BJ (cell line): ENCODE measurements around the gene CHST4. TPM values are rescaled to one million over a fixed set of nuclear protein-coding genes. Genes with fewer than 3 reads are reported as not detected.
A peak's percentile ranks its signal among the peaks of the same experiment; 100 is the strongest.

Experiments
- CTCF ChIA-PET: fragments of 350-600 bp; formaldehyde crosslinking; extraction: SDS; loops from one replicate; lab custom pipeline; 2021; ENCODE audit warnings: antibody characterized with exemption, inconsistent platforms; lab: Yijun Ruan, JAX
- POLR2A ChIA-PET: fragments of 300-600 bp; sonication (Branson Sonifier 250); formaldehyde crosslinking; extraction: SDS; loops from one replicate; lab custom pipeline; 2021; ENCODE audit warnings: antibody characterized with exemption; lab: Charles Lee
- DNase-seq: peaks from one replicate; pipeline ENCODE4 v3.0.0-alpha.2; 2011; ENCODE audit warnings: low read depth
- H3K27me3 ChIP-seq: 2 replicates; pipeline ENCODE4 v1.6.0; 2011; ENCODE audit warnings: low read length; ENCODE audit not compliant: control insufficient read depth, insufficient read depth
- H3K36me3 ChIP-seq: 2 replicates; pipeline ENCODE4 v1.5.1; 2011; ENCODE audit warnings: low read length; ENCODE audit not compliant: control insufficient read depth, insufficient read depth
- H3K4me3 ChIP-seq: 2 replicates; pipeline ENCODE4 v1.5.1; 2011; ENCODE audit warnings: low read depth, mild to moderate bottlenecking, control low read depth, low read length
- CTCF ChIP-seq: IDR thresholded peaks from 2 replicates; pipeline ENCODE4 v1.5.1; 2011; ENCODE audit warnings: low read depth, mild to moderate bottlenecking, control low read depth, inconsistent platforms, low read length, moderate library complexity; ENCODE audit not compliant: insufficient read depth
- polyA plus RNA-seq: library from polyadenylated mRNA; depleted of rRNA; stranded (reverse); fragments of >200 nt; gene quantifications from 2 replicates; pipeline ENCODE4 v1.2.3, GENCODE V29; 2011

Gene CHST4
- polyA plus RNA-seq, 1 experiment, result not detected

- POLR2A ChIA-PET, result interaction anchor here (0.5 to 1.4 kb wide), 3 partner anchors 10 to 81 kb away, joined by 4 to 15 read pairs (median 5); no protein-coding TSS in a partner anchor
- H3K27me3 ChIP-seq, result no peaks in the 10 kb centered on the region
- H3K4me3 ChIP-seq, result peak overlapping the region; percentile 89
- TF ChIP-seq CTCF, result no peak
- DNase-seq, result peak; percentile 51
- CTCF ChIA-PET, result interaction anchor here (0.7 to 1.3 kb wide), 7 partner anchors 9 to 73 kb away, joined by 3 to 6 read pairs (median 3); partner anchors contain the start of gene ZNF23
- H3K36me3 ChIP-seq, result no peaks in the 10 kb centered on the region; the same call in 1 of the 2 replicates
Measured at GRCh38 chr16:71484006-71484893, 42.0 kb upstream of the CHST4 start.

GRCh38 chr16:71489122-71489521 is 37.1 kb upstream of the CHST4 start, which contains the start of gene ZNF19:
ZNF19 (minus strand) TSS chr16:71489324; CDS start chr16:71482114, 7,210 bp downstream.
- CTCF ChIA-PET, result interaction anchor here (1.4 to 3.1 kb wide), 5 partner anchors 11 to 76 kb away, joined by 3 to 12 read pairs (median 8); partner anchors contain the start of gene ZNF23
- Histone ChIP-seq H3K4me3 (no peak within 1 kb of the TSS), H3K27me3 (no peaks in the 10 kb centered on the region), H3K36me3 (no peaks in the 10 kb centered on the region)
- DNase-seq, result no peak
- no peak for TF ChIP-seq CTCF
- POLR2A ChIA-PET, result no interaction called here

- Histone ChIP-seq H3K27me3 (no peaks in the 10 kb centered on the region), H3K36me3 (no peaks in the 10 kb centered on the region), H3K4me3 (no peak overlapping the region)
- DNase-seq, result no peak
- ChIA-PET POLR2A (no interaction called here), CTCF (interaction anchor here (0.8 to 2.2 kb wide), 7 partner anchors 8 to 80 kb away, joined by 3 to 12 read pairs (median 3); no protein-coding TSS in a partner anchor)
- no peak for TF ChIP-seq CTCF
Measured at GRCh38 chr16:71490361-71490760, 35.9 kb upstream of the CHST4 start.

GRCh38 chr16:71491054-71491453 is 35.2 kb upstream of the CHST4 start:
- H3K36me3 ChIP-seq, result no peaks in the 10 kb centered on the region
- POLR2A ChIA-PET, result no interaction called here
- H3K4me3 ChIP-seq, result no peak overlapping the region
- TF ChIP-seq CTCF, result no peak
- CTCF ChIA-PET, result interaction anchor here (1.0 to 2.2 kb wide), 4 partner anchors 9 to 78 kb away, joined by 3 to 12 read pairs (median 6); no protein-coding TSS in a partner anchor
- DNase-seq, result no peak
- no peaks in the 10 kb centered on the region for H3K27me3 ChIP-seq

GRCh38 chr16:71492786-71493185 is 33.4 kb upstream of the CHST4 start:
- H3K36me3 ChIP-seq, result no peaks in the 10 kb centered on the region
- no peak for TF ChIP-seq CTCF
- no peak for DNase-seq
- ChIA-PET POLR2A (no interaction called here), CTCF (interaction anchor here (0.7 to 3.9 kb wide), 3 partner anchors 9 to 81 kb away, joined by 4 to 55 read pairs (median 5); no protein-coding TSS in a partner anchor)
- H3K4me3 ChIP-seq, result no peak overlapping the region
- H3K27me3 ChIP-seq, result no peaks in the 10 kb centered on the region; the same call in 1 of the 2 replicates
